HEK293T (cell line): ENCODE results near the gene MICU1.

Experiments
- CTCF ChIA-PET: fragments of 350-600 bp; formaldehyde crosslinking; extraction: SDS; loops from one replicate; lab custom pipeline; 2021; ENCODE audit warnings: antibody characterized with exemption, inconsistent platforms; lab: Yijun Ruan, JAX
- POLR2A ChIA-PET: fragments of 350-600 bp; formaldehyde crosslinking; extraction: SDS; loops from one replicate; lab custom pipeline; 2020; ENCODE audit warnings: antibody characterized with exemption, inconsistent platforms; lab: Yijun Ruan, JAX
- DNase-seq: peaks from one replicate; pipeline ENCODE4 v3.0.0; 2012; ENCODE audit warnings: mixed read lengths; ENCODE audit errors: extremely low spot score
- ARNT ChIP-seq: fragments of 450-650 bp; IDR thresholded peaks from 2 replicates; pipeline ENCODE4 v1.6.1; 2017; ENCODE audit warnings: mild to moderate bottlenecking
- BHLHE40 ChIP-seq: fragments of 450-650 bp; IDR thresholded peaks from 2 replicates; pipeline ENCODE4 v1.6.1; 2016; ENCODE audit warnings: mild to moderate bottlenecking, moderate library complexity, borderline replicate concordance
- CTBP1 ChIP-seq: fragments of 450-650 bp; IDR thresholded peaks from 2 replicates; pipeline ENCODE4 v1.6.1; 2016; ENCODE audit warnings: borderline replicate concordance
- ELF4 ChIP-seq: fragments of 450-650 bp; IDR thresholded peaks from 2 replicates; pipeline ENCODE4 v1.6.1; 2017; ENCODE audit warnings: antibody characterized with exemption
- FOXA1 ChIP-seq: fragments of 450-650 bp; IDR thresholded peaks from 2 replicates; pipeline ENCODE4 v1.6.1; 2016; ENCODE audit warnings: mild to moderate bottlenecking
- FOXK2 ChIP-seq: fragments of 450-650 bp; IDR thresholded peaks from 2 replicates; pipeline ENCODE4 v1.6.1; 2016; ENCODE audit warnings: mild to moderate bottlenecking
- FOXM1 ChIP-seq: fragments of 450-650 bp; IDR thresholded peaks from 2 replicates; pipeline ENCODE4 v1.6.1; 2017; ENCODE audit warnings: mild to moderate bottlenecking, borderline replicate concordance
- HDGF ChIP-seq: fragments of 450-650 bp; IDR thresholded peaks from 2 replicates; pipeline ENCODE4 v1.6.1; 2017; ENCODE audit warnings: antibody characterized with exemption, borderline replicate concordance
- L3MBTL2 ChIP-seq: fragments of 450-650 bp; conservative IDR thresholded peaks from 2 replicates; pipeline ENCODE4 v1.6.1; 2016; ENCODE audit warnings: mild to moderate bottlenecking
- LEF1 ChIP-seq: fragments of 450-650 bp; IDR thresholded peaks from 2 replicates; pipeline ENCODE4 v1.6.1; 2017; ENCODE audit warnings: mild to moderate bottlenecking, borderline replicate concordance
- NFRKB ChIP-seq: fragments of 450-650 bp; IDR thresholded peaks from 2 replicates; pipeline ENCODE4 v1.6.1; 2016; ENCODE audit warnings: mild to moderate bottlenecking, moderate library complexity
- SP1 ChIP-seq: fragments of 450-650 bp; IDR thresholded peaks from 2 replicates; pipeline ENCODE4 v1.6.1; 2017
- SUZ12 ChIP-seq: fragments of 450-650 bp; IDR thresholded peaks from 2 replicates; pipeline ENCODE4 v1.6.1; 2016; ENCODE audit warnings: mild to moderate bottlenecking
- TARDBP ChIP-seq: fragments of 450-650 bp; IDR thresholded peaks from 2 replicates; pipeline ENCODE4 v1.6.1; 2016
- ZNF384 ChIP-seq: fragments of 450-650 bp; IDR thresholded peaks from 2 replicates; pipeline ENCODE4 v1.6.1; 2016
- TF ChIP-seq, protein P1 (sequence below): fragments of 450-650 bp; IDR thresholded peaks from 2 replicates; pipeline ENCODE4 v1.6.1; 2016

The MICU1 gene

GRCh38 chr10:72639441-72639873 lies 13.6 kb upstream of the MICU1 start:
- ChIA-PET CTCF (interaction anchor here (1.4 kb wide), 1 partner anchor 195 kb away, joined by 3 read pairs; no protein-coding TSS in a partner anchor), POLR2A (no interaction called here)
- no peak for DNase-seq
- TF ChIP-seq SP1 (no peak), ELF4 (no peak), FOXA1 (no peak), L3MBTL2 (no peak), ARNT (no peak), NFRKB (no peak), SUZ12 (no peak), CTBP1 (no peak), HDGF (no peak), TARDBP (no peak), FOXM1 (no peak), BHLHE40 (no peak), LEF1 (no peak), FOXK2 (no peak)
- TF ChIP-seq, protein P1, sequence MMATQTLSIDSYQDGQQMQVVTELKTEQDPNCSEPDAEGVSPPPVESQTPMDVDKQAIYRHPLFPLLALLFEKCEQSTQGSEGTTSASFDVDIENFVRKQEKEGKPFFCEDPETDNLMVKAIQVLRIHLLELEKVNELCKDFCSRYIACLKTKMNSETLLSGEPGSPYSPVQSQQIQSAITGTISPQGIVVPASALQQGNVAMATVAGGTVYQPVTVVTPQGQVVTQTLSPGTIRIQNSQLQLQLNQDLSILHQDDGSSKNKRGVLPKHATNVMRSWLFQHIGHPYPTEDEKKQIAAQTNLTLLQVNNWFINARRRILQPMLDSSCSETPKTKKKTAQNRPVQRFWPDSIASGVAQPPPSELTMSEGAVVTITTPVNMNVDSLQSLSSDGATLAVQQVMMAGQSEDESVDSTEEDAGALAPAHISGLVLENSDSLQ, result no peak

DNA sequence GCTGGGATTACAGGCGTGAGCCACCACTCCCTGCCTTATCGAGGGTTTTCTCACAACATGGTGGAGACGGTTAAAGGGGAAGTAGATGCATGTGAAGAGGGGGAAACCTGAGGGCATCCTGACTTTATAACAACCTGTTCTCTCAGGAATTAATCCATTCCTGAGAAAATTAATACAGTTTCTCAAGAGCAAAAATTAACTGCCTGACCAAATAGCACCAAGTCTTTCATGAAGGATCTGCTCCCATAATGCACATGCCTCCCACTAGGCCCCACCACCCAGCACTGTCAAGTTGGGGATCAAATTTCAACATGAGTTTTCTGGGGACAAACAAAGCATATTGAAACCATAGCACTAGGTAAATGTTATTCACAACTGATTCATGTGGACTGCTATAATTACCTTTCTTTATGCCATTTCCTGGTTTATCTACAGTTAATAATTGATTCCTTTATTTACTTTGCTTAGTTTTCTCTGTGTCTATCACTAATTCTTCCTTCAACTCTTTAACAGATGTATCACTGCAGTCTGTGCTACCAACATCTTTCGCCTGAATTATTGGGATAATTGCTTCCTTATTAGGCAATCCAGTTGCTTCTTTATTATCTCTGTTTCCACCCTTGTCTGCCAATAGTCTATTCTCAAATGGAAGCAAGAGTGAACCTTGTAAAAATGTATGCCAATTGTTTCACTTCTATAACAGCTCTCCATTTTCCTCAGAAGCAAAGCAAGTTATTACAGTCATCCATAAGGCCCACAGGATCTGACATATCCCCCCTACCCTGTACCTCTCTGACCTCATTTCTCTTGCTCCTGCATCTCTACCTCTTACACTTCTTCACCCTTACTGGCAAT lies 12.9 kb upstream of the MICU1 start:
- CTCF ChIA-PET, result interaction anchor here (1.4 kb wide), 1 partner anchor 195 kb away, joined by 3 read pairs; no protein-coding TSS in a partner anchor
- TF ChIP-seq ELF4 (no peak), TARDBP (no peak), ZNF384 (no peak), SP1 (no peak), CTBP1 (no peak), BHLHE40 (no peak), ARNT (no peak), FOXM1 (no peak), SUZ12 (no peak), NFRKB (no peak), LEF1 (no peak)

GRCh38 chr10:72637398-72637857 lies 11.5 kb upstream of the MICU1 start:
- DNase-seq, result no peak
- ChIA-PET POLR2A (interaction anchor here (1.1 to 2.3 kb wide), 2 partner anchors 11 to 13 kb away, joined by 3 to 10 read pairs; partner anchors contain the start of gene MICU1), CTCF (no interaction called here)
- TF ChIP-seq BHLHE40, result no peak
- TF ChIP-seq ELF4, result no peak
- TF ChIP-seq FOXA1, result no peak
- TF ChIP-seq ZNF384, result no peak
- no peak for TF ChIP-seq ARNT
- TF ChIP-seq, protein P1, result no peak
- TF ChIP-seq SUZ12, result no peak
- TF ChIP-seq FOXK2, result no peak
- no peak for TF ChIP-seq NFRKB
- no peak for TF ChIP-seq SP1
- TF ChIP-seq L3MBTL2, result no peak
- TF ChIP-seq TARDBP, result no peak
- TF ChIP-seq LEF1, result no peak
- TF ChIP-seq FOXM1, result no peak
- no peak for TF ChIP-seq HDGF
- TF ChIP-seq CTBP1, result no peak

More for the DNA sequence above, 12.9 kb upstream of the MICU1 start:
- no peak for DNase-seq
- POLR2A ChIA-PET, result no interaction called here

DNA sequence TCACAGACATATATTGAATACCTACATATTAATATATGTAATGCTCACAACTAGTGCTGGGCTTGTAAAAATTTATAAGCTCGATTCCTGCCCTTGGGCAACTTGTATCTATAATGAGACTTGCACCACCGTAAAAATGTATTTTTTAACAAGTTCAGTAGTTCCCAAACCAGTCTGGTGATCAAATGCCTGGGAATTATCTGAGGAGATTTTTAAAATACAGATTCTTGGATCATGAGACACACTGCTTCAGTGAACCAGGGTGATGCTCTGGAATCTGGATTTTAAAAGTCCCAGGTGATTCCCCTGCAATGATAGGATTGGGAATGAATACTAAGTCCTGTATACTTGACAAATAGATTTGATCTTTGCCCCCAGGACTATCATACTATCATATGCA lies 4.3 kb upstream of the MICU1 start:
- ChIA-PET POLR2A (no interaction called here), CTCF (no interaction called here)
- TF ChIP-seq ZNF384, result no peak
- TF ChIP-seq FOXA1, result no peak
- no peak for TF ChIP-seq HDGF
- no peak for TF ChIP-seq TARDBP
- no peak for TF ChIP-seq FOXM1
- TF ChIP-seq L3MBTL2, result no peak
- no peak for TF ChIP-seq NFRKB
- TF ChIP-seq, protein P1, result no peak
- no peak for TF ChIP-seq ARNT
- no peak for TF ChIP-seq SUZ12
- no peak for TF ChIP-seq BHLHE40
- no peak for TF ChIP-seq ELF4
- no peak for TF ChIP-seq LEF1
- no peak for TF ChIP-seq CTBP1
- TF ChIP-seq FOXK2, result no peak
- TF ChIP-seq SP1, result no peak
- no peak for DNase-seq

- ChIA-PET CTCF (no interaction called here), POLR2A (interaction anchor here (0.5 to 2.4 kb wide), 17 partner anchors 10 to 483 kb away, joined by 3 to 18 read pairs (median 4); partner anchors contain the start of genes DNAJB12 and MCU)
- TF ChIP-seq FOXM1 (no peak), SP1 (no peak), BHLHE40 (no peak), CTBP1 (no peak), TARDBP (no peak), HDGF (no peak)
- no peak for DNase-seq
Measured at GRCh38 chr10:72626444-72626754, 520 bp upstream of the MICU1 start.

GRCh38 chr10:72625276-72625607 lies 637 bp downstream of the MICU1 start:
- ChIA-PET CTCF (no interaction called here), POLR2A (interaction anchor here (0.6 to 2.4 kb wide), 11 partner anchors 12 to 471 kb away, joined by 3 to 18 read pairs (median 4); partner anchors contain the start of genes DNAJB12 and MCU)
- DNase-seq, result no peak
- TF ChIP-seq NFRKB, result no peak
- TF ChIP-seq ELF4, result no peak
- no peak for TF ChIP-seq FOXM1
- no peak for TF ChIP-seq FOXK2
- TF ChIP-seq FOXA1, result no peak
- TF ChIP-seq L3MBTL2, result no peak
- no peak for TF ChIP-seq SUZ12
- no peak for TF ChIP-seq HDGF
- TF ChIP-seq BHLHE40, result no peak
- TF ChIP-seq ZNF384, result no peak
- TF ChIP-seq LEF1, result no peak
- TF ChIP-seq TARDBP, result no peak
- TF ChIP-seq SP1, result no peak
- TF ChIP-seq, protein P1, result no peak
- no peak for TF ChIP-seq ARNT
